A673 (cell line): ENCODE data around the gene PCDH17. TPM values are rescaled to one million over a fixed set of nuclear protein-coding genes. Genes with fewer than 3 reads are reported as not detected.

Source experiments
- BruUV-seq: library from RNA; stranded (reverse); fragments of 400-500 nt; replicated peaks from 2 replicates; lab custom pipeline; 2021; lab: Mats Ljungman, UMichigan
- CTCF ChIA-PET: fragments of 300-600 bp; sonication (Branson Sonifier 250); formaldehyde crosslinking; loops from one replicate; lab custom pipeline; 2022; ENCODE audit warnings: antibody characterized with exemption; lab: Charles Lee
- POLR2A ChIA-PET: fragments of 300-600 bp; sonication (Branson Sonifier 250); formaldehyde crosslinking; loops from one replicate; lab custom pipeline; 2022; ENCODE audit warnings: antibody characterized with exemption; ENCODE audit not compliant: low non-redundant PET; lab: Charles Lee
- DNase-seq: peaks from one replicate; pipeline ENCODE4 v3.0.0-alpha.2; 2015; ENCODE audit warnings: low spot score
- H3K27ac ChIP-seq: fragments of 200-600 bp; sonication (generic); 2 replicates; pipeline ENCODE4 v1.5.1; 2016; ENCODE audit warnings: mixed run types, low read depth, mild to moderate bottlenecking, mixed read lengths, antibody characterized with exemption, low read length; ENCODE audit not compliant: poor library complexity, severe bottlenecking
- H3K27me3 ChIP-seq: fragments of 200-600 bp; sonication (generic); replicated peaks from 2 replicates; pipeline ENCODE4 v1.6.1; 2017; ENCODE audit warnings: mixed run types, low read depth, mild to moderate bottlenecking, mixed read lengths, antibody characterized with exemption, low read length; ENCODE audit not compliant: insufficient read depth, poor library complexity
- H3K36me3 ChIP-seq: fragments of 200-600 bp; sonication (generic); 2 replicates; pipeline ENCODE4 v1.6.1; 2016; ENCODE audit warnings: mixed run types, mild to moderate bottlenecking, mixed read lengths, antibody characterized with exemption, low read length; ENCODE audit not compliant: insufficient read depth, poor library complexity, severe bottlenecking
- H3K4me1 ChIP-seq: fragments of 200-600 bp; sonication (generic); 2 replicates; pipeline ENCODE4 v1.6.1; 2017; ENCODE audit warnings: mixed run types, mild to moderate bottlenecking, mixed read lengths, antibody characterized with exemption, low read length; ENCODE audit not compliant: insufficient read depth, poor library complexity, severe bottlenecking
- H3K4me3 ChIP-seq: fragments of 200-600 bp; sonication (generic); 2 replicates; pipeline ENCODE4 v1.5.1; 2016; ENCODE audit warnings: low read depth, mixed run types, mild to moderate bottlenecking, mixed read lengths, low read length; ENCODE audit not compliant: poor library complexity, severe bottlenecking
- H3K9me3 ChIP-seq: fragments of 200-600 bp; sonication (generic); 2 replicates; pipeline ENCODE4 v1.6.1; 2016; ENCODE audit warnings: mixed run types, low read depth, mild to moderate bottlenecking, mixed read lengths, antibody characterized with exemption, low read length; ENCODE audit not compliant: poor library complexity, severe bottlenecking
- CTCF ChIP-seq: fragments of 300-800, 200-600 bp; sonication (generic); conservative IDR thresholded peaks from 2 replicates; pipeline ENCODE4 v1.5.1; 2017; ENCODE audit warnings: low read depth, mild to moderate bottlenecking, antibody characterized with exemption, low read length, moderate library complexity, mixed read lengths
- EZH2 ChIP-seq: fragments of 200-600 bp; sonication (generic); IDR thresholded peaks from 2 replicates; pipeline ENCODE4 v1.6.1; 2017; ENCODE audit warnings: borderline replicate concordance, low read depth, mild to moderate bottlenecking, mixed read lengths, antibody characterized with exemption, low read length; ENCODE audit not compliant: poor library complexity, severe bottlenecking
- intact Hi-C: fragments of 100-400 bp; cut with micrococcal nuclease; formaldehyde crosslinking; loops from one replicate; pipeline ENCODE4 v1.10.0; 2022; ENCODE audit not compliant: unreplicated experiment
- total RNA-seq: library from RNA; stranded (reverse); gene quantifications from 2 replicates; pipeline ENCODE4 v1.2.3, GENCODE V29; 2021

PCDH17 gene
- total RNA-seq, 1 experiment from 2014 or later: 79.5 TPM

DNA sequence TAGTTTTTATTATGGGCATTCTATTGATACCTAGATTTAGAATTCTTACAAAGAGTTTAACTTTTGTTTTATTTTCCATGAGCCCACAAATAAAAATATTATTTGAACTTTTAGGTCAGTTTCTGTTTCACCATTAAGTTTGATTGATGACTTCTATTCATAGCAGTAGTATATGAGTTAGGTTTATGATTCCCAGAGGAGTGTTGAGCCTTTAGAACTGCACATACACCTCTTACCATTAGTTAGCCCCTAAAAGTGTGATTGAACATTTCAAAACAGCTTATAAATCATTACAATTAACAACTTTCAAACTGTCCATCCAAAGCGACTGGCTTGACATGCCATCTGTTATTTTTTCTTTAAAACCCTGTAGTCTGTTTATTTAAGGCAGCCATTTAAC is 19.0 kb upstream of the PCDH17 start:
- Histone ChIP-seq H3K4me1 (no peaks in the 10 kb centered on the region), H3K4me3 (no peak overlapping the region), H3K9me3 (no peaks in the 10 kb centered on the region), H3K27me3 (no peaks in the 10 kb centered on the region), H3K27ac (no peak overlapping the region), H3K36me3 (no peaks in the 10 kb centered on the region)
- CTCF ChIA-PET: no interaction called here
- DNase-seq: no peak
- TF ChIP-seq EZH2 (no peak), CTCF (no peak)
- POLR2A ChIA-PET: interaction anchor here (0.6 kb wide), 1 partner anchor 405 kb away, joined by 3 read pairs; no protein-coding TSS in a partner anchor
- intact Hi-C loops: no loop called here
- no TSS peak for BruUV-seq

DNA sequence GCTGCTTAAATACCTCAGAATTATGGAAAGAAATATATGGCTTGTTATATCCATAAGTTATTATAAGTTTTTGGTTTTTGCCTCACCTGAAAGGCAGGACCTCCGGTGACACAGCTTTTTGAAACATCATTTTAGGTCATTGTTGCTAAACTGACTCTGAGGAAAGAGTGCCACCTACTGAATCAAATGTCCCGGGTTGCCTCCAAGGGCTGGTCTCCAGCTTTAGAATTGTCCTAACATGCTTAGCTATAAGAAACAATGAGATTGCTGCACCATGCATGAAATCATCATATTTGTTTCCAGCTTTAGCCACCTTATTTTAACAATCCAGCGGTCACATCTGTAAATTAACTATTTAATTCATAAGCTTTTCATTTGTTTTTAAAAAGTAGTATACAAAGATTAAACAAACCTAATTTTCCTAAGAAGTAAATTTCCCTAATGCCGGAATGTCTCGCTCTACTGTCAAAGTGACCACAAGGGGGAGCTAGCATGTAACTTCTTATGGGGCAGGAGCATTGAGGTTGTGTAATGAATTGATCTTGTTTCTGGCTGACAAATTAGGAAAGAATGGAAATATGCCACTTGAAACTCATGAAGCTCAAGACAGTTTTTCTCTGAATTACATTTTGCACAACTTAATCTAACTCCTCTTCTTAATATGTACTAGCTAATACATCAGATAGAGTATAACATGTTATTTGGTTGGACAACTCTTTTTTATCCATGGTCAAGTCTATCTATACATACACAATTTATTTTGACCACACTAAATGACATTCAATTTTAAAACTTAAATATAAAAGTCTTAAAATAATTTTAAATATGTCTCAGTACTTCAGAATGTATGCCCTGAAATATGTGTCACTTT is 6.7 kb upstream of the PCDH17 start:
- Histone ChIP-seq H3K27me3 (no peaks in the 10 kb centered on the region), H3K4me3 (no peak overlapping the region), H3K4me1 (peaks cover 22% of the 10 kb centered on the region), H3K36me3 (no peaks in the 10 kb centered on the region), H3K27ac (no peak overlapping the region), H3K9me3 (no peaks in the 10 kb centered on the region)
- no peak for TF ChIP-seq EZH2
- peak; percentile 93 for TF ChIP-seq CTCF
- POLR2A ChIA-PET: interaction anchor here (0.6 kb wide), 1 partner anchor 1866 kb away, joined by 3 read pairs; no protein-coding TSS in a partner anchor
- BruUV-seq: no TSS peak
- CTCF ChIA-PET: interaction anchor here (0.6 to 1.3 kb wide), 5 partner anchors 15 to 1695 kb away, joined by 3 to 6 read pairs (median 3); no protein-coding TSS in a partner anchor
- peak; percentile 87 for DNase-seq
- intact Hi-C loops: loop anchor here (5.0 kb wide), 2 partner anchors 233 to 1918 kb away; no protein-coding TSS in a partner anchor

- peaks cover 22% of the 10 kb centered on the region for H3K4me1 ChIP-seq
- ChIA-PET CTCF (interaction anchor here (1.0 kb wide), 1 partner anchor 231 kb away, joined by 3 read pairs; no protein-coding TSS in a partner anchor), POLR2A (no interaction called here)
- no TSS peak for BruUV-seq
- intact Hi-C loops: loop anchor here (2.0 to 5.0 kb wide), 3 partner anchors 230 to 1915 kb away; no protein-coding TSS in a partner anchor
- TF ChIP-seq CTCF (peak; percentile 72), EZH2 (no peak)
- peak; percentile 74 for DNase-seq
- H3K36me3 ChIP-seq: peaks cover 4% of the 10 kb centered on the region
- H3K4me3 ChIP-seq: no peak overlapping the region
- no peak overlapping the region for H3K27ac ChIP-seq
- H3K9me3 ChIP-seq: peaks cover under 1% of the 10 kb centered on the region
- H3K27me3 ChIP-seq: no peaks in the 10 kb centered on the region
Measured at GRCh38 chr13:57627663-57628062, 3.9 kb upstream of the PCDH17 start.
